Measurements from ENCODE around the gene ZNF683. TPM values are rescaled to one million over a fixed set of nuclear protein-coding genes. Genes with fewer than 3 reads are reported as not detected.

Gene ZNF683
- total and polyA plus RNA-seq, 9 of the 15 experiments (the other 6 are each of a cell fraction or from before 2014, with no cell fraction given) = not detected

DNA sequence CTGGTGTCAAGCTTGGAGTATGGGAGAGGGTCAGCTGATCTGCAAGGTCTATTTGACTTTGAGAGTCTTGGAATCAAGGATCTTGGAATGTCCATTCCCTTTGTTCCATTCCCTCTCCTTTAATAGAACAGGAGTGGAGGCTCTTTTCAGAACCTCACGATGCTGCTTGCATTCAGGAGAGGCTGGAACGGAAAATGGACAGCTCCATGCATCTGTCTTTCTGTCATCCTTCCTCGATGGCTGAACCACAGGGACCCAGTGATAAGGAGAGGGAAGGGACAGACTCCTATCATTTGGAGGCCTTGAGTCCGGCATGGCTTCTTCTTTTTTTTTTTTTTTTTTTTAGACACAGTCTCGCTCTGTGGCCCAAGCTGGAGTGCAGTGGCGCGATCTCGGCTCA is 23.2 kb upstream of the ZNF683 start (continued):
- TF ChIP-seq SP2 (IDR thresholded peaks at IDR 0.05; ENCODE audit: extremely low read depth, low read depth, low read length, poor library complexity, severe bottlenecking) (no peak), TCF3 (CRISPR knock-in tag; IDR thresholded peaks at IDR 0.05) (0 out of 2 replicates have a peak, but pooled peaks have one; percentile 30), ZNF384 (IDR thresholded peaks at IDR 0.05; ENCODE audit: low read depth, low read length) (peak; percentile 47; the same call in 1 of the 2 replicates), JUNB (CRISPR knock-in tag; conservative IDR thresholded peaks at IDR 0.05) (no peak), EWSR1 (IDR thresholded peaks at IDR 0.05; ENCODE audit: borderline replicate concordance, low read depth, partially characterized antibody) (no peak), ZBTB17 (CRISPR knock-in tag; IDR thresholded peaks at IDR 0.05) (no peak), ZNF431 (CRISPR knock-in tag; IDR thresholded peaks at IDR 0.05) (no peak), PYGO2 (tag; IDR thresholded peaks at IDR 0.05) (no peak), CBFA2T3 (IDR thresholded peaks at IDR 0.05) (no peak), SMAD3 (CRISPR knock-in tag; conservative IDR thresholded peaks at IDR 0.05) (no peak), HMG20B (CRISPR knock-in tag; IDR thresholded peaks at IDR 0.05) (no peak), ZKSCAN8 (CRISPR knock-in tag; IDR thresholded peaks at IDR 0.05) (no peak), MTA3 (IDR thresholded peaks at IDR 0.05; ENCODE audit: borderline replicate concordance) (no peak), ZNF197 (CRISPR knock-in tag; IDR thresholded peaks at IDR 0.05; ENCODE audit: low read depth) (no peak), U2AF1 (optimal IDR thresholded peaks at IDR 0.05; ENCODE audit: low read depth, low read length) (no peak), HNRNPL (IDR thresholded peaks at IDR 0.05; ENCODE audit: low read depth, low read length) (no peak), PHF20 (IDR thresholded peaks at IDR 0.05; ENCODE audit: partially characterized antibody) (no peak), EHMT2 (IDR thresholded peaks at IDR 0.05) (peak; percentile 29; the same call in 1 of the 2 replicates), MIER1 (IDR thresholded peaks at IDR 0.05; ENCODE audit: low read depth) (peak; percentile 44; the same call in 1 of the 2 replicates)
- TF ChIP-seq, protein P1, sequence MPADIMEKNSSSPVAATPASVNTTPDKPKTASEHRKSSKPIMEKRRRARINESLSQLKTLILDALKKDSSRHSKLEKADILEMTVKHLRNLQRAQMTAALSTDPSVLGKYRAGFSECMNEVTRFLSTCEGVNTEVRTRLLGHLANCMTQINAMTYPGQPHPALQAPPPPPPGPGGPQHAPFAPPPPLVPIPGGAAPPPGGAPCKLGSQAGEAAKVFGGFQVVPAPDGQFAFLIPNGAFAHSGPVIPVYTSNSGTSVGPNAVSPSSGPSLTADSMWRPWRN (IDR thresholded peaks at IDR 0.05; ENCODE audit: low read depth) = no peak
- TF ChIP-seq, protein P2, sequence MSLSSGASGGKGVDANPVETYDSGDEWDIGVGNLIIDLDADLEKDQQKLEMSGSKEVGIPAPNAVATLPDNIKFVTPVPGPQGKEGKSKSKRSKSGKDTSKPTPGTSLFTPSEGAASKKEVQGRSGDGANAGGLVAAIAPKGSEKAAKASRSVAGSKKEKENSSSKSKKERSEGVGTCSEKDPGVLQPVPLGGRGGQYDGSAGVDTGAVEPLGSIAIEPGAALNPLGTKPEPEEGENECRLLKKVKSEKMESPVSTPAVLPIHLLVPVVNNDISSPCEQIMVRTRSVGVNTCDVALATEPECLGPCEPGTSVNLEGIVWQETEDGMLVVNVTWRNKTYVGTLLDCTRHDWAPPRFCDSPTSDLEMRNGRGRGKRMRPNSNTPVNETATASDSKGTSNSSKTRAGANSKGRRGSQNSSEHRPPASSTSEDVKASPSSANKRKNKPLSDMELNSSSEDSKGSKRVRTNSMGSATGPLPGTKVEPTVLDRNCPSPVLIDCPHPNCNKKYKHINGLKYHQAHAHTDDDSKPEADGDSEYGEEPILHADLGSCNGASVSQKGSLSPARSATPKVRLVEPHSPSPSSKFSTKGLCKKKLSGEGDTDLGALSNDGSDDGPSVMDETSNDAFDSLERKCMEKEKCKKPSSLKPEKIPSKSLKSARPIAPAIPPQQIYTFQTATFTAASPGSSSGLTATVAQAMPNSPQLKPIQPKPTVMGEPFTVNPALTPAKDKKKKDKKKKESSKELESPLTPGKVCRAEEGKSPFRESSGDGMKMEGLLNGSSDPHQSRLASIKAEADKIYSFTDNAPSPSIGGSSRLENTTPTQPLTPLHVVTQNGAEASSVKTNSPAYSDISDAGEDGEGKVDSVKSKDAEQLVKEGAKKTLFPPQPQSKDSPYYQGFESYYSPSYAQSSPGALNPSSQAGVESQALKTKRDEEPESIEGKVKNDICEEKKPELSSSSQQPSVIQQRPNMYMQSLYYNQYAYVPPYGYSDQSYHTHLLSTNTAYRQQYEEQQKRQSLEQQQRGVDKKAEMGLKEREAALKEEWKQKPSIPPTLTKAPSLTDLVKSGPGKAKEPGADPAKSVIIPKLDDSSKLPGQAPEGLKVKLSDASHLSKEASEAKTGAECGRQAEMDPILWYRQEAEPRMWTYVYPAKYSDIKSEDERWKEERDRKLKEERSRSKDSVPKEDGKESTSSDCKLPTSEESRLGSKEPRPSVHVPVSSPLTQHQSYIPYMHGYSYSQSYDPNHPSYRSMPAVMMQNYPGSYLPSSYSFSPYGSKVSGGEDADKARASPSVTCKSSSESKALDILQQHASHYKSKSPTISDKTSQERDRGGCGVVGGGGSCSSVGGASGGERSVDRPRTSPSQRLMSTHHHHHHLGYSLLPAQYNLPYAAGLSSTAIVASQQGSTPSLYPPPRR (CRISPR knock-in tag; IDR thresholded peaks at IDR 0.05; ENCODE audit: borderline replicate concordance) = no peak
